AML-193 (cell line): ENCODE measurements around the gene FKBP1B.
"Not testable (repeated sequence)": the region's sequence is repeated elsewhere in the genome, so short reads cannot be mapped to it uniquely, and the experiment has no call there.

ENCODE experiments used
- DNase-seq, 2 experiments: peaks; one replicate each; lab custom pipeline; 2025; lab: John Stamatoyannopoulos, UW

FKBP1B gene

DNA sequence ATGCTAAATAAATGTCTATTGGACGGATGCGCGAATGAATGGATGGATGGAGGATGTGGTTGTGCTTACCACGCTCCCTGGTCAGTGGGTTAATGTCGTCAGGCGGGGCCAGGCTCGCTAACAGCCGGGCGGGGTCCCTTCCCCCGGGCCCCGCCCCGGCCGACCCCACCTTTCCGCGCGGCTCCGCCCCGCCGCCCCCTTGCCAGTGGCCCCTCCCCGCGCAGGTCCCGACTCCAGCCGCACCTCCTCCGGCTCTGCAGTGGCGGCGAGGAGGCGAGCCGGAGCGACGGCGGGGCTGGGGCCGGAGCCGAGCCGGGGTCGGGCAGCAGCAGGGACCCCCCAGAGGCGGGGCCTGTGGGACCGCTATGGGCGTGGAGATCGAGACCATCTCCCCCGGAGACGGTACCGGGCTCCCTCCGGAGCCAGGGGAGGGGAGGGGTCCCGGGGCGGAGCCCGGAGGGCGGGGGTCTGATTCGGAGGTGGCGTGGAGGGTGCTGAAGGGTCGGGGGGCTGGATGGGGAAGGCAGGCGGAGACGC lies at the start of gene FKBP1B:
Gene FKBP1B (plus strand): TSS at position 257 of the 537 bp plus-strand sequence. CDS start 109 bp downstream, at position 366.
- no peak for DNase-seq

DNA sequence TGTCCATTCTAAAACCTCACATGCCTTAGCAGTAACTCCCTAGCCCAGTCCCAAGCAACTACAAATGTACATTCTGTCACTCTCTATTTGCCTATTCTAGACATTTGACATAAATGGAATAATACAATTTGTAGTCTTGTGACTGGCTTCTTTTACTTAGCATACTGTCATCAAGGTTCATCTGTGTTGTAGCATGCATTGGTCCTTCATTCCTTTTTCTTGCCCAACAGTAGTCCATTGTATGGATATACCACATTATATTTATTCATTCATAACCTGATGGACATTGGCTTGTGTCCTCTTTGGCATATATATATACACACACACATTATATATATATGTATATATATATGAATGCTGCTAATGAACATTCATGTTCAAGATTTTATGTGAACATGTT lies 41.8 kb upstream of the FKBP1B start:
- DNase-seq, result no peak

GRCh38 chr2:24008672-24009366 lies 40.7 kb upstream of the FKBP1B start:
- DNase-seq, result no peak

DNA sequence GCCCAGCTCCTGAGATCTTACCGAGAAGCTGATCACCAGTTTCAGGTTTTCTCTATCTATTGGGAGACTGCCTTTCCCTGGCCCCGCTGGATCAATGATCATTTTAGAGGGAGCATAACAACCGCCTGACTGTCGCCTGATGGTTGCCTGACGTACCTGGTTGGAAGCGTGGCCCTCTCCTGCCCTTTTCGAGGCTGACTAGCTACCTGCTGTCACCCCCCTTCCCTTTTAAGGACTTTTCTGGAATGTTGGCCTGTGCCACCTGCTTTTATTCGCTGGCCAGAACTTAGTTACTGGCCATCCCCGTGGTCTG lies 40.2 kb upstream of the FKBP1B start:
- DNase-seq, result no peak

DNA sequence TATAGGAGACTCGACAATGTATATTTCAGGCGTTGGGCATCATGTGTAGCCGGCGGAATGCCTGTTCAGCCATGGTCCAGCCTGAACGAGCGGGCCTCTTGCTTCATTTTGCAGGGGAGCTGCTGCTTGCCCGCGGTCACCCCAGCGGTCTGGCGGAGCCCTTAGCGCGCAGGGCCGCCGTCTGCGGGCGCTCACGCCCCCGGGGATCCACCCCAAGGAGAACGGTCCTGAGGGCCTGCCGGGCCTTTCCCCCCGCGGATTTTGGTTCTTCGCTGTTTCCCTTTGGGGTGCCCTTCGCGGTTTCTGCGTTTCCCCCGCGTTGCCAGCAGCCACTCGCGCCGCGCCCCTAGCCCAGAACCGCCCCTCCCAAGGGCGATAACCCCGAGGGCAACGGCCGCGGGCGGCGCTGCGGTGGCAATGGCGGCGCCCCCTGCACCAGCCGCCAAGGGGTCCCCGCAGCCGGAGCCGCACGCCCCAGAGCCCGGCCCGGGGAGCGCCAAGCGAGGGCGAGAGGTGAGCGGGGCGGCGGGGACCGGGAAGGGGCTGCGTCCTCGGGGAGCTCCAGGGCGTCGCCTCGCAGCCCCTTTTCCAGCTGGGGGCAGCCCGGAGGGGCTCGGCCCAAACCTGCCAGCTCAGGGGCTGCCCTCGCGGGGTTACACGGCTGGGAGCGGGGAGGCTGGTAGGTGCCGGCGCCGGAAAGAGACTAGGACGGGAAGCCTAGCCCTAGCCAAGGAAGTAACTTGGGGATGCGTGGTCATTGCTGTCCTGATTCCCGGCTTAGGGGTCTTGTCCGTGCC lies 39.7 kb upstream of the FKBP1B start, which contains the start of gene MFSD2B:
Gene MFSD2B (plus strand): TSS at position 406 of the 797 bp plus-strand sequence. CDS start 12 bp downstream, at position 418.
- no peak for DNase-seq

- DNase-seq, result no peak
Observed at GRCh38 chr2:24010477-24011249, 38.9 kb upstream of the FKBP1B start.

GRCh38 chr2:24011250-24012104 lies 38.1 kb upstream of the FKBP1B start:
- no peak for DNase-seq

GRCh38 chr2:24012521-24013188 lies 36.9 kb upstream of the FKBP1B start:
- DNase-seq, result no peak

GRCh38 chr2:24014902-24015301 lies 34.6 kb upstream of the FKBP1B start:
- not testable (repeated sequence) for DNase-seq

- no peak for DNase-seq
Observed at GRCh38 chr2:24015562-24016375, 33.8 kb upstream of the FKBP1B start.

GRCh38 chr2:24016376-24016761 lies 33.2 kb upstream of the FKBP1B start:
- no peak for DNase-seq

- no peak for DNase-seq
Observed at GRCh38 chr2:24016853-24017703, 32.5 kb upstream of the FKBP1B start.

DNA sequence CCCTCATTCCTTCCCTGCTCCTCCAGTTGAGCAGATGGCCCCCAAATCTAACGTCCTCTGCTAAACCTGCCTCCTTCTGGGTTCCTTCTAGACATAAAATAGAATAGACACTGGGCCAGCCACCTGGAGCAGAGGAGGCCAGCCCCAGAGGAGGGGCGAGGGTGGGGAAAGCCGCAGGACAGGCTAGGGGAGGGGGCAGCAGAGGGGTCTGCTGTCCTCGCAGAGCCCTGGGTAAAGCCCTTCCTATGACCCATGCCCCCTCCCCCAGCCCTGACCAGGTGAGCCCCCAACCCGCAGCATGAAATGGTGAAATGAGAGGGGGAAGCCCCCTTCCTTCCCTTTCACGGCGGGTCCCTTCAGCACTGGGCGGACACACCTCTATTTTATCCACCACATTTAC lies 31.8 kb upstream of the FKBP1B start:
- no peak for DNase-seq

- no peak for DNase-seq
Observed at GRCh38 chr2:24018241-24018640, 31.3 kb upstream of the FKBP1B start.

- DNase-seq, result no peak
Observed at GRCh38 chr2:24019729-24020128, 29.8 kb upstream of the FKBP1B start.

DNA sequence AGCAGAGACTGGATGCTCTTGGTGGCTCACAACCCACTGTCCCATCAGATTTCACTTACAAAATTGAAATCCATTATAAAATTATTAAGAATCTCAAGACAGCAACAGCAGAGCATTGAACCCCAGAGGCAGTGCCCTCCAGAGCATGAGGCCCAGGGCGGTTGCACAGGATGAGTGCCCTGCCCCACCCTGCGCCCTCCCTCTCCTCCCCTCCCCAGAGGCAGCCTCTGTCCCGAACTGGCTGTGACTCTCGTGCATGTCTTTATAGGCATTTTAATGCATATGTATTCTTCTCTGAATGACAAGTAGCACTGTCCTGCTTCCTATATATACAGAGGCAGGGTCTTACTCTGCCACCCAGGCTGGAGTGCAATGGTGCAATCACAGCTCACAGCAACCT lies 29.3 kb upstream of the FKBP1B start:
- no peak for DNase-seq

DNA sequence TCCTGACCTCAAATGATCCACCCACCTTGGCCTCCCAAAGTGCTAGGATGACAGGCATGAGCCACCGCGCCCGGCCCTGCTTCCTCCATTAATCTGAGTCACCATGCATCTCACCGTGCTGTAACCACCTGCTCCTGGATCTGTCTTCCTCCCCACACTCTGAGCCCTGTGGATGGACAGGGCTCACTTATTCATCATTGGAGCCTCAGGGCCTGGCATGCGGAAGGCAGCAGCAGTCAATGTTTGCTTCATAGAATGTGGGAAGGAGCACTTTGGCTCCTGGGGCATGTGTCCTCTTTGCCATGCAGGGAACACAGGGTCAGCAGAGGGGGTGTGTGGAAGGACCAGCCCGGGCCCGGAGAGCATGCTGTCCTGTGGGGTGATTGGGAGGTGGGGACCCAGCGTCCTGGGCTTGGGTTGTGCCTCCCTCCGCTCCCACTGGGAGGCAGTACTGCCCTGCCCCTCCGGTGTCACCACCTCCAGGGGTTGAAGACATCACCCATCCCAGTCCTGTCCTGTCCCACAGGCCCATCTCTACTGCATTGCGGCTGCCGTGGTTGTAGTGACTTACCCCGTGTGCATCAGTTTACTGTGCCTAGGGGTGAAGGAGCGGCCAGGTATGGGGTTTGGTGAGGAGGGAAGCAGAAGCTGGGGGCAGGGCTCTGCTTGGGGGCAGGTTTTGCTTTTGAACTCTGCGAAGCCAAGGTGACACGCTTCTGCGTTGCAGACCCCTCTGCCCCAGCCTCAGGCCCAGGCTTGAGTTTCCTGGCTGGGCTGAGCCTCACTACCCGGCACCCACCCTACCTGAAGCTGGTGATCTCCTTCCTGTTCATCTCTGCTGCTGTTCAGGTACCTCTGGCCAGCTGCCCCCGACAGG lies 28.2 kb upstream of the FKBP1B start:
- DNase-seq, result peak in 1 of 2 experiments; percentile 22
